Right lobe of liver (tissue), 6 donors: ENCODE measurements around the gene S100A16. TPM values are rescaled to one million over a fixed set of nuclear protein-coding genes. Genes with fewer than 3 reads are reported as not detected.
A peak's percentile ranks its signal among the peaks of the same experiment; 100 is the strongest.
"Not testable (repeated sequence)": the region's sequence is repeated elsewhere in the genome, so short reads cannot be mapped to it uniquely, and the experiment has no call there.

ENCODE experiments used
- ATAC-seq, 4 donors: fragments of 200-7000 bp; cut with Tn5 transposase; one replicate each; pipeline ENCODE4 v1.9.1; 2020; ENCODE audit warnings: mild to moderate bottlenecking in 4 of 4, moderate library complexity in 4 of 4
- DNase-seq, 3 donors: peaks; one replicate each; pipeline ENCODE4 v3.0.0-alpha.2; 2020
- H3K27ac ChIP-seq, 3 donors: fragments of 200-600 bp; one replicate each; pipeline ENCODE4 v1.8.0; 2022
- H3K27me3 ChIP-seq, 2 donors: fragments of 200-600 bp; one replicate each; pipeline ENCODE4 v1.8.0; 2022
- H3K36me3 ChIP-seq, 4 donors: fragments of 200-600 bp; sonication (generic) in 1 of 4; one replicate each; pipeline versions ENCODE4 v1.5.1 to v1.8.0; 2017 to 2022; ENCODE audit warnings: control low read depth in 1 of 4
- H3K4me1 ChIP-seq, 4 donors: fragments of 200-600 bp; sonication (generic) in 1 of 4; one replicate each; pipeline versions ENCODE4 v1.5.1 to v1.8.0; 2017 to 2022; ENCODE audit warnings: control low read depth in 1 of 4
- H3K4me3 ChIP-seq, 3 donors: fragments of 200-600 bp; one replicate each; pipeline ENCODE4 v1.8.0; 2022
- H3K9me3 ChIP-seq, 4 donors: fragments of 200-600 bp; sonication (generic) in 1 of 4; one replicate each; pipeline versions ENCODE4 v1.5.1 to v1.8.0; 2017 to 2022; ENCODE audit warnings: control low read depth in 1 of 4
- POLR2A ChIP-seq: fragments of 450-650 bp; IDR thresholded peaks from one replicate; pipeline ENCODE4 v1.6.1; 2017; ENCODE audit warnings: antibody characterized with exemption, mild to moderate bottlenecking
- WGBS: methylation state at CpG from one replicate; pipeline ENCODE4 v1.1.6; 2018; ENCODE audit warnings: low coverage, low lambda C conversion rate; ENCODE audit not compliant: insufficient coverage; ENCODE audit errors: missing lambda C conversion rate; 5-methylcytosine and 5-hydroxymethylcytosine counted together
- intact Hi-C, 2 donors: fragments of 100-400 bp; cut with DNase I; formaldehyde crosslinking; loops; one replicate each; pipeline versions ENCODE4 v1.11.2 to v1.14.1; 2022
- total RNA-seq, 6 experiments: library from RNA; depleted of rRNA in 2 of 6; stranded (reverse); fragments of >200 nt in 2 of 6; fragmentation: NEBNext Ultra II Directional in 3 of 6; extraction: Animal tissue kit (Norgen Biotek cat#: 25700) in 3 of 6; gene quantifications; one replicate each; pipeline versions ENCODE4 v1.1.0 to v1.2.4, GENCODE V29; 2016 to 2023
- TF ChIP-seq, protein P1 (sequence below), 4 donors: fragments of 200-600 bp in 3 of 4; fragments of 450-650 bp in 1 of 4; IDR thresholded peaks; one replicate each; pipeline versions ENCODE4 v1.5.1 to v1.8.0; 2016 to 2022; ENCODE audit warnings: antibody characterized with exemption in 4 of 4, mild to moderate bottlenecking in 2 of 4
- donor health status: DM: no; HTN: yes; CAD: no.
- donor health status: DM: no; HTN: no; CAD: no.
- donor health status: DM: no; HTN: no; CAD: no.
- donor health status: DM: no; HTN: yes; CAD: no.
- donor health status: DM: no; HTN: yes; CAD: no.

Gene S100A16
- total RNA-seq, 6 experiments from 2014 or later, result 55.9 to 151 (median 71.8) TPM

DNA sequence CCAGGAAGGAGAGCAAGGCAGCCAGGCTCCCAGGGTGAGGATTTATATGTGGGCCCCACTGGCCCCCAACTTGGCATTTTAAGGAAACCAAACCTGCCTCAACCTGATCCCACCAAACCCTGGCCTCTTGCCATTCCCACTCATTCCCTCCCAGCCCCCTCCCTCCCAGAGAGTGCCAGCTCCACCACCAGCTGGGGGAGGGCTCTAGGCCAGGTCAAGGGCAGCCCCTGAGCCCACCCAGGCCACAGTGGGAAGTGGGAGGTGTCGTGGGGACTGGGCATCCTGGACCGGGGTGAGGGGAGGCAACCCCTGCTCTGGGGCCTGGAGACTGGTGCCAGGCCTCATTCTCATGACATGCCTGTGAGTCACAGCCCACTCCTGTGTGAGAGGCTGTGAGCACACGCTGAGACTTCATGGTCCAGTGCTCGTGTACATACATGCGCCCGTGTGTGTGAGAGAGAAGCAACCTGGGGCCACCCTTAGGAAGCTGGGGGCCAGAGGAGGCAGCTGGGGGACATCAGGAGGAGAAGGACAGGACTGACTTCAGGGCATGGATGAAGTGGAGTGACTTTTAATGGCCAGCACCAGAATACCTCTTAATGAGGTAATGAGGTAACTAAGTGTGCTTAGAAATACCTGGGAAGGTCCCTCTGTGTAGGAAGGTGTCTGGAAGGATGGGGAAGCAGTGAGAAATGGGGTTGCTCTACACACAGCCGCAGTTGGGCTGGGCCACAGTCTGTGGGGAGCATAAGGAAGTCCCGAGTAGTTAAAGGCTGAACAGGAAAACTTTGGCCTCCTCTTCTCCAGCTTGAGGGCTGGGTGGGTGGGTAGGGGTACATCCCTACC lies 47.2 kb downstream of the S100A16 start, which contains the start of gene S100A2:
S100A2 (minus strand) TSS at position 316 of the 846 bp plus-strand sequence. CDS start 1,967 bp downstream, outside the sequence.
- 59% methylated on average over 6 of the region's 8 CpGs for whole genome bisulfite sequencing
- DNase-seq (peak in 1 of 3 donors; percentile 43), ATAC-seq (peak; percentile 7 to 27 (median 16))

DNA sequence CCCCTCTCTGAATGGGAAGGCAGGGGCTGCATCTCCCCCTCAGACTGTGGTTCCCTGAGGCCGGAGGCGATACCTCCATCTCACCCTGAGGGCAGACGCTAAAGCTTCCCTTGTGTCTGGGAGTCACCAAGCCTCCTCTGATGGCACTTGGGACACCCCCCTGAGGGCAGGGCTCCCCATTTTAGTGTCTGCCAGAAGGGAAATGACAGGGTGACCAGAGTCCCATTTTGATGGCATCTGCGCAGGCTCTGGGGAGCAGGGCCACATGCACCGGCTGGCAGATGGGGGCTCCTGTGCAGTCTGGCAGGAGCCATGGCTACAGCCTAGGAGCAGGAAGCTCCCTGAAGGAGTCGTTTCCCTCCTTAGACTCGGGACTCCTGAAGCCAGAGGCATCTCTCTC lies 48.9 kb downstream of the S100A16 start:
- intact Hi-C loops, result loop anchor here in 1 of 2 donors (10.0 kb wide), 1 partner anchor 49 kb away; no protein-coding TSS in a partner anchor
- no peak for DNase-seq
- no peak for ATAC-seq
- Histone ChIP-seq H3K27me3 (no peaks in the 10 kb centered on the region), H3K36me3 (no peaks in the 10 kb centered on the region), H3K4me1 (peaks cover 0 to 7% (median 0%) of the 10 kb centered on the region in 4 donors), H3K4me3 (no peak overlapping the region), H3K27ac (no peak overlapping the region), H3K9me3 (no peaks in the 10 kb centered on the region)
- TF ChIP-seq, protein P1, sequence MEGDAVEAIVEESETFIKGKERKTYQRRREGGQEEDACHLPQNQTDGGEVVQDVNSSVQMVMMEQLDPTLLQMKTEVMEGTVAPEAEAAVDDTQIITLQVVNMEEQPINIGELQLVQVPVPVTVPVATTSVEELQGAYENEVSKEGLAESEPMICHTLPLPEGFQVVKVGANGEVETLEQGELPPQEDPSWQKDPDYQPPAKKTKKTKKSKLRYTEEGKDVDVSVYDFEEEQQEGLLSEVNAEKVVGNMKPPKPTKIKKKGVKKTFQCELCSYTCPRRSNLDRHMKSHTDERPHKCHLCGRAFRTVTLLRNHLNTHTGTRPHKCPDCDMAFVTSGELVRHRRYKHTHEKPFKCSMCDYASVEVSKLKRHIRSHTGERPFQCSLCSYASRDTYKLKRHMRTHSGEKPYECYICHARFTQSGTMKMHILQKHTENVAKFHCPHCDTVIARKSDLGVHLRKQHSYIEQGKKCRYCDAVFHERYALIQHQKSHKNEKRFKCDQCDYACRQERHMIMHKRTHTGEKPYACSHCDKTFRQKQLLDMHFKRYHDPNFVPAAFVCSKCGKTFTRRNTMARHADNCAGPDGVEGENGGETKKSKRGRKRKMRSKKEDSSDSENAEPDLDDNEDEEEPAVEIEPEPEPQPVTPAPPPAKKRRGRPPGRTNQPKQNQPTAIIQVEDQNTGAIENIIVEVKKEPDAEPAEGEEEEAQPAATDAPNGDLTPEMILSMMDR (IDR thresholded peaks at IDR 0.05), result no peak
- no peak for TF ChIP-seq POLR2A
- no CpG with 5 or more reads among the region's 7 CpGs for WGBS

More for the DNA sequence above, 47.2 kb downstream of the S100A16 start, which contains the start of gene S100A2:
- H3K27ac ChIP-seq, result peak within 1 kb of the TSS; percentile 44 to 57 (median 51)
- no peaks in the 10 kb centered on the region for H3K36me3 ChIP-seq
- H3K9me3 ChIP-seq, result no peaks in the 10 kb centered on the region
- H3K27me3 ChIP-seq, result no peaks in the 10 kb centered on the region
- TF ChIP-seq POLR2A, result no peak
- TF ChIP-seq, protein P1 (IDR thresholded peaks at IDR 0.05), result no peak
- H3K4me3 ChIP-seq, result no peak within 1 kb of the TSS
- peaks cover 0 to 7% (median 0%) of the 10 kb centered on the region in 4 donors for H3K4me1 ChIP-seq
- intact Hi-C loops, result loop anchor here (5.0 to 10.0 kb wide), 2 partner anchors 51 to 53 kb away; no protein-coding TSS in a partner anchor

- DNase-seq, result no peak
- TF ChIP-seq, protein P1 (IDR thresholded peaks at IDR 0.05), result no peak
- no peak for TF ChIP-seq POLR2A
- Histone ChIP-seq H3K9me3 (no peaks in the 10 kb centered on the region), H3K27ac (no peak overlapping the region), H3K27me3 (no peaks in the 10 kb centered on the region), H3K4me3 (no peak overlapping the region), H3K4me1 (peaks cover 0 to 3% (median 0%) of the 10 kb centered on the region in 4 donors), H3K36me3 (no peaks in the 10 kb centered on the region)
- 49% methylated on average over 3 of the region's 6 CpGs for WGBS
- intact Hi-C loops, result loop anchor here in 1 of 2 donors (10.0 kb wide), 1 partner anchor 49 kb away; no protein-coding TSS in a partner anchor
- ATAC-seq, result no peak
These were observed 49.4 kb downstream of the S100A16 start for GRCh38 chr1:153563483-153563901.

DNA sequence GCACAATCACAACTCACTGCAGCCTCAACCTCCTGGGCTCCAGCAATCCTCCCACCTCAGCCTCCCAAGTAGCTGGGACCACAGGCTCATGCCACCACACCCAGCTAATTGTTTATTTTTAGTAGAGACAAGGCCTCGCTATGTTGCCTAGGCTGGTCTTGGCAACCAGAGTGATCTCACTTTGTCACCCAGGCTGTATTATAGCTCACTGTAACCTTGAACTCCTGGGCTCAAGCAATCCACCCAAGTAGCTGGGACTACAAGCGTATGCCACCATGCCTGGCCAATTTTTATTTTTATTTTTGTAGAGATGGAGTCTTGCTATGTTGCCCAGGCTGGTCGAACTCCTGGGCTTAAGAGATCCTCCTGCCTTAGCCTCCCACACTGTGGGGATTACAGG lies 50.9 kb downstream of the S100A16 start:
- not testable (repeated sequence) for H3K27ac ChIP-seq, ATAC-seq, H3K36me3 ChIP-seq, H3K27me3 ChIP-seq, H3K4me3 ChIP-seq, H3K9me3 ChIP-seq, DNase-seq, H3K4me1 ChIP-seq
- 95% methylated on average over 3 of the region's 3 CpGs for WGBS
- intact Hi-C loops, result loop anchor here in 1 of 2 donors (10.0 kb wide), 1 partner anchor 47 kb away; no protein-coding TSS in a partner anchor
